GM18505 (cell line): ENCODE measurements around the gene CROCC2.

Experiments
- ATAC-seq: cut with Tn5 transposase; IDR thresholded peaks from one replicate; pipeline ENCODE4 v1.9.1; 2021; ENCODE audit not compliant: unreplicated experiment
- POLR2A ChIP-seq: IDR thresholded peaks from 4 replicates; pipeline ENCODE4 v1.6.1; 2011; ENCODE audit warnings: borderline replicate concordance; ENCODE audit not compliant: insufficient read depth, insufficient read length; ENCODE audit errors: extremely low read depth

The CROCC2 gene

GRCh38 chr2:241036397-241036963 lies 130.3 kb downstream of the CROCC2 start:
- ATAC-seq, result peak; percentile 49
- TF ChIP-seq POLR2A, result no peak

GRCh38 chr2:241036964-241037421 lies 130.9 kb downstream of the CROCC2 start:
- TF ChIP-seq POLR2A, result peak; percentile 65
- ATAC-seq, result peak; percentile 6

GRCh38 chr2:241037498-241037897 lies 131.4 kb downstream of the CROCC2 start:
- ATAC-seq, result no peak

GRCh38 chr2:241038374-241039180 lies 132.4 kb downstream of the CROCC2 start:
- ATAC-seq, result no peak
- no peak for TF ChIP-seq POLR2A

More at GRCh38 chr2:241037498-241037897, 131.4 kb downstream of the CROCC2 start:
- TF ChIP-seq POLR2A, result no peak

- no peak for ATAC-seq
- TF ChIP-seq POLR2A, result no peak
These were observed 133.3 kb downstream of the CROCC2 start for GRCh38 chr2:241039416-241039815.

- ATAC-seq, result no peak
- no peak for TF ChIP-seq POLR2A
These were observed 134.1 kb downstream of the CROCC2 start for GRCh38 chr2:241040081-241040803.

- ATAC-seq, result peak; percentile 73
- no peak for TF ChIP-seq POLR2A
These were observed 135.5 kb downstream of the CROCC2 start for GRCh38 chr2:241041589-241042158.
